Esophagus squamous epithelium (tissue), 5 donors: ENCODE data around the gene UNC79. TPM values are rescaled to one million over a fixed set of nuclear protein-coding genes. Genes with fewer than 3 reads are reported as not detected.

Experiments
- DNase-seq: peaks from one replicate; lab custom pipeline; 2025; lab: John Stamatoyannopoulos, UW
- H3K27ac ChIP-seq, 4 donors: fragments of 200-600 bp; sonication (generic); one replicate each; pipeline ENCODE4 v1.5.1; 2016 to 2019; ENCODE audit warnings: mild to moderate bottlenecking in 1 of 4
- H3K27me3 ChIP-seq, 4 donors: fragments of 200-600 bp; sonication (generic); 1 replicate in 3 of 4; 2 replicates in 1 of 4; pipeline versions ENCODE4 v1.5.1 to v1.6.0; 2017 to 2021; ENCODE audit warnings: antibody characterized with exemption in 1 of 4
- H3K36me3 ChIP-seq, 3 donors: fragments of 200-600 bp; sonication (generic); one replicate each; pipeline ENCODE4 v1.5.1; 2016 to 2019
- H3K4me1 ChIP-seq, 3 donors: fragments of 200-600 bp; sonication (generic); one replicate each; pipeline ENCODE4 v1.5.1; 2017 to 2019
- H3K4me3 ChIP-seq, 4 donors: fragments of 200-600 bp; sonication (generic); 1 replicate in 3 of 4; 2 replicates in 1 of 4; pipeline ENCODE4 v1.5.1; 2016 to 2019; ENCODE audit warnings: mild to moderate bottlenecking in 2 of 4, moderate library complexity in 1 of 4
- H3K9me3 ChIP-seq, 3 donors: fragments of 200-600 bp; sonication (generic); one replicate each; pipeline ENCODE4 v1.5.1; 2016 to 2019
- POLR2A ChIP-seq, 4 donors: fragments of 450-650 bp; IDR thresholded peaks; one replicate each; pipeline ENCODE4 v1.6.1; 2017; ENCODE audit warnings: antibody characterized with exemption in 4 of 4, mild to moderate bottlenecking in 4 of 4, moderate library complexity in 3 of 4
- WGBS, 2 donors: methylation state at CpG; one replicate each; pipeline ENCODE4 v1.1.5; 2018; 5-methylcytosine and 5-hydroxymethylcytosine counted together
- intact Hi-C: fragments of 100-400 bp; cut with DNase I; formaldehyde crosslinking; loops from one replicate; pipeline ENCODE4 v1.15.0; 2022
- total RNA-seq, 4 donors: library from RNA; depleted of rRNA; stranded (reverse); fragments of >200 nt; gene quantifications; one replicate each; pipeline ENCODE4 v1.1.0, GENCODE V29; 2016
- TF ChIP-seq, protein P1 (sequence below), 6 experiments: fragments of 450-650 bp in 4 of 6; fragments of 200-600 bp in 2 of 6; sonication (generic) in 2 of 6; IDR thresholded peaks; one replicate each; pipeline ENCODE4 v1.5.1; 2016 to 2019; ENCODE audit warnings: antibody characterized with exemption in 6 of 6, mild to moderate bottlenecking in 4 of 6, moderate library complexity in 4 of 6
- donor health status: DM: yes; HTN: yes; CAD: no.

The UNC79 gene
- total RNA-seq, 4 donors from 2014 or later = under 0.01 TPM; not detected in 3

DNA sequence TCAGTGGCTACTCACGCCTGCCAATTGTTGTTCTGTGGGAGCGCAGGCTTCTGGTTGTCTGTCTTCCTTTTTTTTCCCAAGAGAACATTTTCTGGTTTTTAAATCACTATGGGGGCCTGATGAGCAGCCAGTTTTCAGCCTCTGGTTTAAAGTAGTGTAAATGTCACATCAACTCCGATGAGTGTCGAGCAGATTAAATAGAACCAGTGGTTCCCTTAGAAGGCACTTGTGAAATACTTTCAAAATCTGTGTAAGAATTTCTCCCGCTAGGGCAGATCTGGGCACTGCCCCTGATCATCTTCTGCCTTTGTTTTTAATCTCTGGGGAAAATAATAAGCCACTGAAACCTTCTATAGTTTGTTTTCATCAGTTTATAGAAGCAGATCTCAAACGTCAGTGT, 227.1 kb downstream of the UNC79 start:
- TF ChIP-seq POLR2A (IDR thresholded peaks at IDR 0.05) = no peak
- TF ChIP-seq, protein P1, sequence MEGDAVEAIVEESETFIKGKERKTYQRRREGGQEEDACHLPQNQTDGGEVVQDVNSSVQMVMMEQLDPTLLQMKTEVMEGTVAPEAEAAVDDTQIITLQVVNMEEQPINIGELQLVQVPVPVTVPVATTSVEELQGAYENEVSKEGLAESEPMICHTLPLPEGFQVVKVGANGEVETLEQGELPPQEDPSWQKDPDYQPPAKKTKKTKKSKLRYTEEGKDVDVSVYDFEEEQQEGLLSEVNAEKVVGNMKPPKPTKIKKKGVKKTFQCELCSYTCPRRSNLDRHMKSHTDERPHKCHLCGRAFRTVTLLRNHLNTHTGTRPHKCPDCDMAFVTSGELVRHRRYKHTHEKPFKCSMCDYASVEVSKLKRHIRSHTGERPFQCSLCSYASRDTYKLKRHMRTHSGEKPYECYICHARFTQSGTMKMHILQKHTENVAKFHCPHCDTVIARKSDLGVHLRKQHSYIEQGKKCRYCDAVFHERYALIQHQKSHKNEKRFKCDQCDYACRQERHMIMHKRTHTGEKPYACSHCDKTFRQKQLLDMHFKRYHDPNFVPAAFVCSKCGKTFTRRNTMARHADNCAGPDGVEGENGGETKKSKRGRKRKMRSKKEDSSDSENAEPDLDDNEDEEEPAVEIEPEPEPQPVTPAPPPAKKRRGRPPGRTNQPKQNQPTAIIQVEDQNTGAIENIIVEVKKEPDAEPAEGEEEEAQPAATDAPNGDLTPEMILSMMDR (IDR thresholded peaks at IDR 0.05) = no peak
- Histone ChIP-seq H3K27me3 (peaks cover 0 to 3% (median 0%) of the 10 kb centered on the region in 4 donors), H3K36me3 (no peaks in the 10 kb centered on the region), H3K9me3 (no peaks in the 10 kb centered on the region), H3K4me3 (no peak overlapping the region), H3K4me1 (no peaks in the 10 kb centered on the region), H3K27ac (peak overlapping the region in 3 of 4 donors; percentile 4 to 52 (median 44))
- no peak for DNase-seq
- intact Hi-C loops = no loop called here
- WGBS, 2 donors = 58 to 66% methylated on average over 6 of the region's 6 CpGs

DNA sequence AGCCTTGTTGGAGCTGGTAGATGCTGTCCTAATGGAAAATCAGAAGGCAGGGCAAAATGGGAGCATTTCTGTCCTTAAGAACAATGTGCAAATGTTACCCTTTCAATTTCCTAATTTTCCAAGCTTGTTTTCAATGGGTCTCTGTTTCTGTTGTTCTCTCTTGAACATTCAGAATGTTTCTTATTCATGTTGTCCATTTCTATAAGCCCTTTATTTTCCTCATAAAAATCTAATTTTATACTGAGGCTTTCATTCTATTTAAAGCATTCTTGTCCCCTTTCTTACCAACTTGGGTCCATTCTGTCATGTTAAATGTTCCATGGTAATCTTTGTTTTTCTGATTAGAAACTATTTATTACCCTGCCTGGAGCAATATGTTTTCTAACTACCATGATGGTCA, 232.6 kb downstream of the UNC79 start:
- Histone ChIP-seq H3K36me3 (no peaks in the 10 kb centered on the region), H3K27me3 (no peaks in the 10 kb centered on the region), H3K4me3 (no peak overlapping the region), H3K4me1 (no peaks in the 10 kb centered on the region), H3K9me3 (peaks cover 0 to 24% (median 5%) of the 10 kb centered on the region in 3 donors), H3K27ac (no peak overlapping the region)
- intact Hi-C loops = no loop called here
- no peak for TF ChIP-seq POLR2A (IDR thresholded peaks at IDR 0.05)
- TF ChIP-seq, protein P1 (IDR thresholded peaks at IDR 0.05) = no peak
- DNase-seq = no peak

DNA sequence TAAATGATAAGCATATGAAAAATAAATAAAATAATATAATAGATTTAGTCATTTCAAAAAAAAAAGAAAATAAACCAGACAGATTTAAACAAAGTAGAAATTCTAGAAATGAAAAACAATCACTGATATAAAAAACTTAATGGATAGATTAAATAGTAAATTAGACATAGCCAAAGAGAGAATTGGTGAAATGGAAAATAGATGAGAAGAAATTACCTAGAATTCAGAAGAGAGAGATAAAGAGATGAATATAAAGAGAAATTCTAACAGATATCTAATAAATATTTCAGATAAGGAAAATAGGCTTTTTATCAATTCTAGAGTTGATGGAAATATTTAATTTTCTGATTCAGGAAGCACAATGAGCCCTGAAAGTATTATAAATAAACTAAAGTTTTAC, 234.4 kb downstream of the UNC79 start:
- no peak overlapping the region for H3K4me3 ChIP-seq
- intact Hi-C loops = no loop called here
- no peaks in the 10 kb centered on the region for H3K36me3 ChIP-seq
- H3K27ac ChIP-seq = no peak overlapping the region
- no peaks in the 10 kb centered on the region for H3K27me3 ChIP-seq
- no peak for DNase-seq
- no peaks in the 10 kb centered on the region for H3K4me1 ChIP-seq
- no peak for TF ChIP-seq POLR2A (IDR thresholded peaks at IDR 0.05)
- TF ChIP-seq, protein P1 (IDR thresholded peaks at IDR 0.05) = no peak
- H3K9me3 ChIP-seq = peaks cover 0 to 24% (median 5%) of the 10 kb centered on the region in 3 donors

DNA sequence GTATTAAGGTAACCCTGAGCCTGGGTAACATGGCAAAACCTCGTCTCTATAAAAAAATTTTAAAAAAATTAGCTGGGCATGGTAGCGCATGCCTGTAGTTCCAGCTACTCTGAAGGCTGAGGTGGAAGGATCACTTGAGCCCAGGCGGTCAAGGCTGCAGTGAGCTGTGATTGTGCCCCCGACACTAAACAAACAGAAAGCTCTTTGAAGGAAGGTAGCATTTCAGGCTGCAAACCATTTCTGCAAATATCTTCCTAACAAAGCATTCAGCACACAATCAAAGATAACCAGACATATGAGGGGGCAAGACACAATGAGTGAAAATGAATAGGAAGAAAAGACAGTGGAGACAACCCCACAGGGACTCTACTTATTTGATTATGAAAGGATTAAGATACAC, 238.9 kb downstream of the UNC79 start:
- no peaks in the 10 kb centered on the region for H3K36me3 ChIP-seq
- no peak for DNase-seq
- 52 to 55% methylated on average over 4 of the region's 4 CpGs for WGBS, 2 donors
- H3K27ac ChIP-seq = no peak overlapping the region
- peaks cover 0 to 21% (median 5%) of the 10 kb centered on the region in 3 donors for H3K9me3 ChIP-seq
- no peak overlapping the region for H3K4me3 ChIP-seq
- no peaks in the 10 kb centered on the region for H3K4me1 ChIP-seq
- intact Hi-C loops = no loop called here
- no peak for TF ChIP-seq POLR2A (IDR thresholded peaks at IDR 0.05)
- TF ChIP-seq, protein P1 (IDR thresholded peaks at IDR 0.05) = no peak
- H3K27me3 ChIP-seq = no peaks in the 10 kb centered on the region

- intact Hi-C loops = no loop called here
- TF ChIP-seq, protein P1 (IDR thresholded peaks at IDR 0.05) = no peak
- no peak for TF ChIP-seq POLR2A (IDR thresholded peaks at IDR 0.05)
- H3K27ac ChIP-seq = no peak overlapping the region
- no peaks in the 10 kb centered on the region for H3K36me3 ChIP-seq
- no peak for DNase-seq
- H3K4me1 ChIP-seq = no peaks in the 10 kb centered on the region
- H3K27me3 ChIP-seq = no peaks in the 10 kb centered on the region
- WGBS, 2 donors = 73 to 100% methylated on average over 1 of the region's 1 CpG
- H3K4me3 ChIP-seq = no peak overlapping the region
- H3K9me3 ChIP-seq = no peaks in the 10 kb centered on the region
Measured at GRCh38 chr14:93674343-93674742, 243.6 kb downstream of the UNC79 start.
